CD14-positive monocyte (primary cell): ENCODE data around the gene CDK16. TPM values are rescaled to one million over a fixed set of nuclear protein-coding genes. Genes with fewer than 3 reads are reported as not detected.

Experiments used
- DNase-seq, 3 donors: peaks; one replicate each; pipeline ENCODE4 v3.0.0-alpha.2; 2011 to 2022
- H2AFZ ChIP-seq: 2 replicates; pipeline ENCODE4 v1.6.0; 2012; ENCODE audit warnings: mild to moderate bottlenecking, low read depth, low read length, inconsistent platforms; ENCODE audit not compliant: insufficient read depth, poor library complexity, severe bottlenecking
- H3K27ac ChIP-seq, 2 donors: 1 replicate in 1 of 2; 2 replicates in 1 of 2; pipeline ENCODE4 v1.5.1; 2012 to 2013; ENCODE audit warnings: low read length in 2 of 2, control low read depth in 1 of 2, inconsistent platforms in 1 of 2, low read depth in 1 of 2, mild to moderate bottlenecking in 1 of 2
- H3K27me3 ChIP-seq, 2 donors: one replicate each; pipeline versions ENCODE4 v1.6.0 to v1.6.1; 2011 to 2013; ENCODE audit warnings: low read length in 2 of 2; ENCODE audit not compliant: control insufficient read depth in 2 of 2, insufficient read depth in 2 of 2
- H3K36me3 ChIP-seq, 2 donors: replicated peaks in 1 of 2; 1 replicate in 1 of 2; 2 replicates in 1 of 2; pipeline versions ENCODE4 v1.5.1 to v1.6.1; 2012 to 2013; ENCODE audit warnings: low read length in 2 of 2, control low read depth in 1 of 2, inconsistent platforms in 1 of 2, mild to moderate bottlenecking in 1 of 2; ENCODE audit not compliant: insufficient read depth in 2 of 2, control insufficient read depth in 1 of 2
- H3K4me1 ChIP-seq, 2 donors: 1 replicate in 1 of 2; 2 replicates in 1 of 2; pipeline versions ENCODE4 v1.5.1 to v1.6.1; 2012 to 2013; ENCODE audit warnings: low read length in 2 of 2, control low read depth in 1 of 2, inconsistent platforms in 1 of 2, mild to moderate bottlenecking in 1 of 2, moderate library complexity in 1 of 2; ENCODE audit not compliant: insufficient read depth in 2 of 2, control insufficient read depth in 1 of 2
- H3K4me2 ChIP-seq: replicated peaks from 2 replicates; pipeline ENCODE3; 2012; ENCODE audit warnings: low read length, moderate library complexity, mild to moderate bottlenecking; ENCODE audit not compliant: poor library complexity, severe bottlenecking; ENCODE audit errors: extremely low read depth
- H3K4me3 ChIP-seq, 3 experiments: fragments of 200-600 bp in 1 of 3; sonication (generic) in 1 of 3; replicated peaks in 1 of 3; 1 replicate in 2 of 3; 2 replicates in 1 of 3; pipeline ENCODE4 v1.5.1; 2011 to 2013; ENCODE audit warnings: low read length in 3 of 3, mild to moderate bottlenecking in 3 of 3, control low read depth in 2 of 3, low read depth in 2 of 3, inconsistent platforms in 1 of 3, moderate library complexity in 1 of 3
- H3K79me2 ChIP-seq: 2 replicates; pipeline ENCODE4 v1.6.0; 2012; ENCODE audit warnings: mild to moderate bottlenecking, control low read depth, inconsistent platforms, low read length, moderate library complexity; ENCODE audit not compliant: insufficient read depth
- H3K9ac ChIP-seq: 2 replicates; pipeline ENCODE4 v1.6.0; 2017; ENCODE audit warnings: low read length, mild to moderate bottlenecking; ENCODE audit not compliant: insufficient read depth, poor library complexity, severe bottlenecking
- H3K9me3 ChIP-seq, 2 donors: replicated peaks in 1 of 2; 1 replicate in 1 of 2; 2 replicates in 1 of 2; pipeline versions ENCODE4 v1.5.1 to v1.6.1; 2012 to 2013; ENCODE audit warnings: low read length in 2 of 2, control low read depth in 1 of 2; ENCODE audit not compliant: control insufficient read depth in 1 of 2, insufficient read depth in 1 of 2
- H4K20me1 ChIP-seq: 2 replicates; pipeline ENCODE4 v1.6.0; 2012; ENCODE audit warnings: mild to moderate bottlenecking, low read length, control low read depth, moderate library complexity; ENCODE audit not compliant: insufficient read depth
- H3K27ac Mint-ChIP-seq, 7 donors: one replicate each; pipeline ENCODE4 v1.8.0; 2020; ENCODE audit warnings: mild to moderate bottlenecking in 7 of 7, mixed read lengths in 7 of 7, moderate library complexity in 6 of 7, inconsistent platforms in 2 of 7
- H3K27me3 Mint-ChIP-seq, 3 donors: one replicate each; pipeline ENCODE4 v1.8.0; 2021 to 2022; ENCODE audit warnings: low read depth in 3 of 3, mild to moderate bottlenecking in 3 of 3, mixed read lengths in 3 of 3, moderate library complexity in 3 of 3, inconsistent platforms in 1 of 3
- H3K36me3 Mint-ChIP-seq, 2 donors: one replicate each; pipeline ENCODE4 v1.8.0; 2020; ENCODE audit warnings: mixed read lengths in 2 of 2, inconsistent platforms in 1 of 2, mild to moderate bottlenecking in 1 of 2
- H3K4me1 Mint-ChIP-seq: one replicate; pipeline ENCODE4 v1.8.0; 2020; ENCODE audit warnings: mild to moderate bottlenecking, mixed read lengths
- H3K4me3 Mint-ChIP-seq, 2 donors: one replicate each; pipeline ENCODE4 v1.8.0; 2020; ENCODE audit warnings: mild to moderate bottlenecking in 2 of 2, mixed read lengths in 2 of 2, moderate library complexity in 1 of 2
- H3K9me3 Mint-ChIP-seq, 7 donors: one replicate each; pipeline ENCODE4 v1.8.0; 2020 to 2022; ENCODE audit warnings: mixed read lengths in 7 of 7, mild to moderate bottlenecking in 6 of 7, moderate library complexity in 6 of 7, inconsistent platforms in 2 of 7
- CTCF ChIP-seq: fragments of 200-600 bp; IDR thresholded peaks from one replicate; pipeline ENCODE4 v1.8.0; 2022; ENCODE audit warnings: antibody characterized with exemption, mild to moderate bottlenecking
- WGBS: methylation state at CpG from one replicate; pipeline ENCODE4 v1.1.5; 2013; ENCODE audit warnings: missing lambda C conversion rate; ENCODE audit not compliant: insufficient coverage; 5-methylcytosine and 5-hydroxymethylcytosine counted together
- intact Hi-C, 2 donors: fragments of 100-400 bp; cut with micrococcal nuclease; formaldehyde crosslinking; loops; one replicate each; pipeline versions ENCODE4 v1.15.0 to v1.15.1; 2023
- polyA plus RNA-seq, 3 donors: library from polyadenylated mRNA; depleted of rRNA in 1 of 3; unstranded in 2 of 3; stranded (reverse) in 1 of 3; fragments of 300-500 nt in 2 of 3; fragments of >200 nt in 1 of 3; fragmentation: Illumina TruSeq in 2 of 3; gene quantifications; 1 replicate in 2 of 3; 2 replicates in 1 of 3; pipeline ENCODE4 v1.2.3, GENCODE V29; 2012 to 2021

CDK16 gene
- polyA plus RNA-seq, 3 donors: 7.3 to 97.4 (median 14.1) TPM

- H3K4me3 Mint-ChIP-seq: no peak overlapping the region
- Histone ChIP-seq H3K27me3 (no peaks in the 10 kb centered on the region), H3K79me2 (no peaks in the 10 kb centered on the region), H3K4me1 (no peaks in the 10 kb centered on the region), H2AFZ (no peak overlapping the region), H3K27ac (no peak overlapping the region), H3K36me3 (peaks cover 7 to 18% of the 10 kb centered on the region in 2 donors), H3K9me3 (no peaks in the 10 kb centered on the region), H4K20me1 (no peaks in the 10 kb centered on the region), H3K4me2 (no peak overlapping the region), H3K9ac (no peak overlapping the region), H3K4me3 (no peak overlapping the region)
- peaks cover 0 to under 1% (median 0%) of the 10 kb centered on the region in 7 donors for H3K9me3 Mint-ChIP-seq
- intact Hi-C loops: no loop called here
- 100% methylated on average over 3 of the region's 23 CpGs for WGBS
- peaks cover 11 to 28% of the 10 kb centered on the region in 2 donors for H3K36me3 Mint-ChIP-seq
- DNase-seq: no peak
- TF ChIP-seq CTCF: no peak
- peaks cover 0 to 56% (median 0%) of the 10 kb centered on the region in 3 donors for H3K27me3 Mint-ChIP-seq
- peak overlapping the region in 1 of 7 donors; percentile 25 for H3K27ac Mint-ChIP-seq
- no peaks in the 10 kb centered on the region for H3K4me1 Mint-ChIP-seq
Measured at GRCh38 chrX:47247206-47247998, 28.9 kb downstream of the CDK16 start.

GRCh38 chrX:47247999-47248320, 29.5 kb downstream of the CDK16 start:
- Histone ChIP-seq H3K9ac (no peak overlapping the region), H3K4me3 (no peak overlapping the region), H3K9me3 (no peaks in the 10 kb centered on the region), H3K4me2 (no peak overlapping the region), H3K79me2 (no peaks in the 10 kb centered on the region), H3K4me1 (no peaks in the 10 kb centered on the region), H4K20me1 (no peaks in the 10 kb centered on the region), H2AFZ (no peak overlapping the region), H3K36me3 (peaks cover 7 to 18% of the 10 kb centered on the region in 2 donors), H3K27me3 (no peaks in the 10 kb centered on the region), H3K27ac (no peak overlapping the region)
- DNase-seq: no peak
- H3K27me3 Mint-ChIP-seq: peaks cover 0 to 51% (median 0%) of the 10 kb centered on the region in 3 donors
- no peak for TF ChIP-seq CTCF
- H3K4me3 Mint-ChIP-seq: no peak overlapping the region
- H3K27ac Mint-ChIP-seq: no peak overlapping the region
- intact Hi-C loops: no loop called here
- H3K9me3 Mint-ChIP-seq: peaks cover 0 to 5% (median 0%) of the 10 kb centered on the region in 7 donors
- H3K36me3 Mint-ChIP-seq: peaks cover 11 to 28% of the 10 kb centered on the region in 2 donors
- no peaks in the 10 kb centered on the region for H3K4me1 Mint-ChIP-seq
- WGBS: 98% methylated on average over 5 of the region's 13 CpGs
